Measurements from ENCODE around the gene MFAP2.

GRCh38 chr1:16925635-16926490, 54.6 kb downstream of the MFAP2 start:
- TF ChIP-seq CTCF (IDR thresholded peaks at IDR 0.05) (no peak), EP300 (IDR thresholded peaks at IDR 0.05) (no peak)

Data from ovary (tissue), 3 donors.